Type B pancreatic cell (in vitro differentiated cells): ENCODE measurements around the gene GPR101. TPM values are rescaled to one million over a fixed set of nuclear protein-coding genes. Genes with fewer than 3 reads are reported as not detected.

Experiments
- DNase-seq: peaks from one replicate; pipeline ENCODE4 v3.0.0; 2021; ENCODE audit warnings: mixed read lengths; ENCODE audit not compliant: unreplicated experiment; ENCODE audit errors: extremely low spot score
- H3K27ac Mint-ChIP-seq: 2 replicates; pipeline ENCODE4 v1.8.0; 2021; ENCODE audit warnings: mild to moderate bottlenecking, mixed read lengths
- H3K27me3 Mint-ChIP-seq: 2 replicates; pipeline ENCODE4 v1.8.0; 2021; ENCODE audit warnings: mixed read lengths
- H3K36me3 Mint-ChIP-seq: 2 replicates; pipeline ENCODE4 v1.8.0; 2021; ENCODE audit warnings: mixed read lengths
- H3K4me1 Mint-ChIP-seq: one replicate; pipeline ENCODE4 v1.8.0; 2021; ENCODE audit warnings: mixed read lengths; ENCODE audit not compliant: unreplicated experiment
- H3K4me3 Mint-ChIP-seq: 2 replicates; pipeline ENCODE4 v1.8.0; 2021; ENCODE audit warnings: mild to moderate bottlenecking, mixed read lengths
- H3K9me3 Mint-ChIP-seq: 2 replicates; pipeline ENCODE4 v1.8.0; 2021; ENCODE audit warnings: mixed read lengths
- long read RNA-seq: library from polyadenylated mRNA; unstranded; transcript quantifications from one replicate; pipeline ENCODE4 v2.0.0, GENCODE V29; 2020
- total RNA-seq: library from RNA; stranded (reverse); gene quantifications from 2 replicates; pipeline ENCODE4 v1.2.1, GENCODE V29; 2021; ENCODE audit warnings: low replicate concordance
- TF ChIP-seq, protein P1 (sequence below): fragments of 200-600 bp; sonication (generic); conservative IDR thresholded peaks from 2 replicates; pipeline ENCODE4 v1.5.0; 2021; ENCODE audit warnings: antibody characterized with exemption, mild to moderate bottlenecking

GPR101 gene, protein sequence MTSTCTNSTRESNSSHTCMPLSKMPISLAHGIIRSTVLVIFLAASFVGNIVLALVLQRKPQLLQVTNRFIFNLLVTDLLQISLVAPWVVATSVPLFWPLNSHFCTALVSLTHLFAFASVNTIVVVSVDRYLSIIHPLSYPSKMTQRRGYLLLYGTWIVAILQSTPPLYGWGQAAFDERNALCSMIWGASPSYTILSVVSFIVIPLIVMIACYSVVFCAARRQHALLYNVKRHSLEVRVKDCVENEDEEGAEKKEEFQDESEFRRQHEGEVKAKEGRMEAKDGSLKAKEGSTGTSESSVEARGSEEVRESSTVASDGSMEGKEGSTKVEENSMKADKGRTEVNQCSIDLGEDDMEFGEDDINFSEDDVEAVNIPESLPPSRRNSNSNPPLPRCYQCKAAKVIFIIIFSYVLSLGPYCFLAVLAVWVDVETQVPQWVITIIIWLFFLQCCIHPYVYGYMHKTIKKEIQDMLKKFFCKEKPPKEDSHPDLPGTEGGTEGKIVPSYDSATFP
- not detected in 2 replicates for total RNA-seq
- long read RNA-seq: 0 reads

DNA sequence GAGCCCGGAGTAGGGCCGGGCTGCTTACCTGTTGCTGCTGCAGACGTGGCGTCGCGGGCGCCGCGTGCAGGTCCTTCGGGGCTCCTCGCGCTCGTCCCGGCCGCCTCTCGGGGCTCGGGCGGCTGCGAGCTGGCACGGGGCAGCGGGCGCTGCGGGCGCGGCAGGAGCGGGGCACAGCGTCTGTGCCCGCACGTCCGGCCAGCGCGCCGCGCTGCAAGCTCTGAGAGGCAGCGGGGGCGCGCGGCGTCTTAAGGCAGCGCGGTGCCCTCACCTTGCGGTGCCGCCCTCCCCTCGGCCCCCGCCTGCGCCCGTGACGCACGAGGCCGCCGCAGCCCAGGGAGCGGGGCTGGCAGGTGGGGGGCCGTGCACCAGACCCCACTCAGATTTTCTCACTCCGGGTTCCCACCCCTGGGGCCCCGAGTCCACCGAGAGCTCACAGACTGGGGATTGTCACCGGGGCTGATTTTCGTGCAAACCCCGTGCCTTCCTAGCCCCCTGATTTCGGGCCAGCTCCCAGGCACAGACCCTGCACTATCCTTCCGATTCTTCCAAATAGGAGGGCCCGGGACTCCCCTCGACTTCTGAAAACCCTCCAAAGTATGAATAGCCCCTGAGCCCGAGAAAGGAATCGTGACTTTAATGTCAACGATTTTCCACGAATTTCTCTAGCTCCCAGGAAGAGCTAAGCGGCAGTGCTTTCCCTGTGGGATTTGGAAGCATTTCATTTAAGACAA is at the start of gene GPR101:
Gene GPR101 (minus strand): TSS at position 222 of the 734 bp plus-strand sequence. CDS start 2,321 bp downstream, outside the sequence.
- TF ChIP-seq, protein P1, sequence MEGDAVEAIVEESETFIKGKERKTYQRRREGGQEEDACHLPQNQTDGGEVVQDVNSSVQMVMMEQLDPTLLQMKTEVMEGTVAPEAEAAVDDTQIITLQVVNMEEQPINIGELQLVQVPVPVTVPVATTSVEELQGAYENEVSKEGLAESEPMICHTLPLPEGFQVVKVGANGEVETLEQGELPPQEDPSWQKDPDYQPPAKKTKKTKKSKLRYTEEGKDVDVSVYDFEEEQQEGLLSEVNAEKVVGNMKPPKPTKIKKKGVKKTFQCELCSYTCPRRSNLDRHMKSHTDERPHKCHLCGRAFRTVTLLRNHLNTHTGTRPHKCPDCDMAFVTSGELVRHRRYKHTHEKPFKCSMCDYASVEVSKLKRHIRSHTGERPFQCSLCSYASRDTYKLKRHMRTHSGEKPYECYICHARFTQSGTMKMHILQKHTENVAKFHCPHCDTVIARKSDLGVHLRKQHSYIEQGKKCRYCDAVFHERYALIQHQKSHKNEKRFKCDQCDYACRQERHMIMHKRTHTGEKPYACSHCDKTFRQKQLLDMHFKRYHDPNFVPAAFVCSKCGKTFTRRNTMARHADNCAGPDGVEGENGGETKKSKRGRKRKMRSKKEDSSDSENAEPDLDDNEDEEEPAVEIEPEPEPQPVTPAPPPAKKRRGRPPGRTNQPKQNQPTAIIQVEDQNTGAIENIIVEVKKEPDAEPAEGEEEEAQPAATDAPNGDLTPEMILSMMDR: no peak
- DNase-seq: no peak
- Mint-ChIP-seq H3K4me1 (no peaks in the 10 kb centered on the region), H3K27me3 (peaks cover 46% of the 10 kb centered on the region), H3K9me3 (no peaks in the 10 kb centered on the region), H3K27ac (no peak within 1 kb of the TSS), H3K36me3 (no peaks in the 10 kb centered on the region), H3K4me3 (peak within 1 kb of the TSS; percentile 35)

DNA sequence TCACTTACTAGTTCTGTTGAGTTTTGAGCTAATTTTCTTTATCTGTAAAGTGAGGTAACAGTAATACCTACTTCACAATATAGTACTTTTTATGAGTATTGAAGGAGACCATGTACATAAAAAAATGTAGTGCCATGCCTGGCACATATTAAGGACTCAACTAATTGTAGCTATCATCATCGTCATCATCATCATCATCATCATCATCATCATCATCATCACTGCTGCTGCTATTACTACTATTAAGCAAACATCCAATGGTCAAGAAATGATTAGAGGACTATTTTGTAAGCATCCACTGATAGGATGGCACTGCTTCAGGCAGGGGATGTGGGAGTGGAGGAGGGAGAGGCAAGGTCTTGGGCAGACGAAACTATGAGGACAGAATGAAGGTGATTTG is 47.4 kb upstream of the GPR101 start:
- DNase-seq: no peak
- Mint-ChIP-seq H3K4me1 (no peaks in the 10 kb centered on the region), H3K27ac (no peak overlapping the region), H3K27me3 (peaks cover 4% of the 10 kb centered on the region), H3K36me3 (no peaks in the 10 kb centered on the region), H3K4me3 (no peak overlapping the region), H3K9me3 (no peaks in the 10 kb centered on the region)
- TF ChIP-seq, protein P1: no peak

DNA sequence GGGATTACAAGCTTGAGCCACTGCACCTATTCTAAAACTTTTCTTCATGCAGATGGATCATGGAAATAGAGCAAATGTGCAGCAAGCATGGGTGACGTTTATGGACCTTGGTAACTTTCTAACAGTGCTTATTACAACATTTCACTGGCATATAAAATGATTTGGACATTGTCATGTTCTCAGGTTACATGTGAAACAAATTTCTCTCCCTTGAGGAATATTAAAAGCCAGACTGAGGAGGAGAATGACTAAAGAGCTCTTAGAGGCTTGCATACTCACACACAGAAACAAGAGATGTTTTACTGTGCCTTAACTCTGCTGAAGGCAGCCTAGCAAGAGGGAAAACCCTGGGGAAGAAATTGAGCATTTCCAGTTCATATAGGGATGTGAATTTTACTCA is 38.6 kb upstream of the GPR101 start:
- no peak for DNase-seq

DNA sequence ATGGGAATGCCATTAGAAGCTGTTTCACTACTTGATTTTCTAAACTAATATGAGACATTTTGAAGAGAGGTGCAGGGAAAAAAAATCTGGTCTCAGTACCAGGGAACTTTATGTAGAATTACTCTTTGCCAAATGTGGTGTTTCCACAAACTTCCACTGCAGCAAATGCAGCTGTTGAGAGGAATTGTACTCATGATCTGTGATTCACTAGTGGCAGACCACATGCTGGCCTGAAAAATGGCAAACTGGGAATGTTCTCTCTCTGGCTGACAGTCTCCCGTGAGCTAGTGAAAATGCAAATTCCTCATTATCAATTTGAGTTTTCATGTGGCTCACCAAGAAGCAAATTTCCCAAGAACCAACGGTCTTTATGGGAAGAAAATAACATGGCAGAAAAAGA is 37.8 kb upstream of the GPR101 start:
- no peak overlapping the region for H3K27ac Mint-ChIP-seq
- no peaks in the 10 kb centered on the region for H3K27me3 Mint-ChIP-seq
- H3K4me3 Mint-ChIP-seq: no peak overlapping the region
- TF ChIP-seq, protein P1: no peak
- DNase-seq: no peak
- no peaks in the 10 kb centered on the region for H3K36me3 Mint-ChIP-seq
- no peaks in the 10 kb centered on the region for H3K4me1 Mint-ChIP-seq
- no peaks in the 10 kb centered on the region for H3K9me3 Mint-ChIP-seq

More for the DNA sequence above, 38.6 kb upstream of the GPR101 start:
- no peak overlapping the region for H3K4me3 Mint-ChIP-seq
- H3K4me1 Mint-ChIP-seq: no peaks in the 10 kb centered on the region
- H3K27ac Mint-ChIP-seq: no peak overlapping the region
- no peaks in the 10 kb centered on the region for H3K36me3 Mint-ChIP-seq
- no peaks in the 10 kb centered on the region for H3K9me3 Mint-ChIP-seq
- H3K27me3 Mint-ChIP-seq: no peaks in the 10 kb centered on the region
- TF ChIP-seq, protein P1: no peak

DNA sequence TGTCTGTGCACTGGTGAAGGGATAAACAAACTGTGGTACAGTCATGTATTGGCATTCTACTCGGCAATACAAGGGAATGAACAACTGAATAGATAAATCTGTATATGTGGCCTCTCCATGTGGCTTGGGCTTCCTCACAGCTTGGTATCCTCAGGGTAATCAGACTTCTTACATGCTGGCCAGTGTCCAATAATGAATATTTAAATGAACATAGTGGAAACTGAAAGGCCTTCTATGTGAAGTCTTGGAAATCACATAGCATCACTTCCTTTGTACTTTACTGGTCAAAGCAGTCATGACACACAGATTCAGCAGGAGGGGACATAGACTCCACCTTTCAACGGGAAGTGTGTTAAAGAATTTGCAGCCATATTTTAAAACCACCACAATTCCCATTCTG is 33.4 kb upstream of the GPR101 start:
- no peaks in the 10 kb centered on the region for H3K27me3 Mint-ChIP-seq
- no peak for DNase-seq
- H3K27ac Mint-ChIP-seq: no peak overlapping the region
- H3K4me3 Mint-ChIP-seq: no peak overlapping the region
- no peaks in the 10 kb centered on the region for H3K36me3 Mint-ChIP-seq
- no peaks in the 10 kb centered on the region for H3K4me1 Mint-ChIP-seq
- TF ChIP-seq, protein P1: no peak
- peaks cover 4% of the 10 kb centered on the region for H3K9me3 Mint-ChIP-seq
